GM21526 (cell line): ENCODE measurements around the gene SPATA1.

Source experiments
- ATAC-seq: cut with Tn5 transposase; IDR thresholded peaks from one replicate; pipeline ENCODE4 v1.9.1; 2021; ENCODE audit warnings: moderate library complexity; ENCODE audit not compliant: unreplicated experiment, low FRiP score

SPATA1 gene, protein sequence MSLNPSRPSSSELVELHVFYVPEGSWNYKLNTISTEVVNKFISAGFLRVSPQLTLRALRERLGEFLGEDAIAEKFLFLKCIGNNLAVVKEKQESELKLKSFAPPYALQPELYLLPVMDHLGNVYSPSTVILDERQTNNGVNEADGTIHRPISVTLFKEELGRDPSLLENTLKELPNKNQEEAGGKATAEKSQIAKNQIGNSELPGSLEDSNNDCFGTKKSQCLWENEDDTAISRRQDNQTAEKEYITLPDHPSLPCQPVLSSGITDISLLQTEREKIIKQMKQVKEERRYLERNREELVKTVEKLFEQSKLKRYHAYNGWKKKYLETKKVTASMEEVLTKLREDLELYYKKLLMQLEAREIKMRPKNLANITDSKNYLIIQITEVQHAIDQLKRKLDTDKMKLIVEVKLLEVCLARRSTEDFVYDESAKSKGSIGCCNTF

DNA sequence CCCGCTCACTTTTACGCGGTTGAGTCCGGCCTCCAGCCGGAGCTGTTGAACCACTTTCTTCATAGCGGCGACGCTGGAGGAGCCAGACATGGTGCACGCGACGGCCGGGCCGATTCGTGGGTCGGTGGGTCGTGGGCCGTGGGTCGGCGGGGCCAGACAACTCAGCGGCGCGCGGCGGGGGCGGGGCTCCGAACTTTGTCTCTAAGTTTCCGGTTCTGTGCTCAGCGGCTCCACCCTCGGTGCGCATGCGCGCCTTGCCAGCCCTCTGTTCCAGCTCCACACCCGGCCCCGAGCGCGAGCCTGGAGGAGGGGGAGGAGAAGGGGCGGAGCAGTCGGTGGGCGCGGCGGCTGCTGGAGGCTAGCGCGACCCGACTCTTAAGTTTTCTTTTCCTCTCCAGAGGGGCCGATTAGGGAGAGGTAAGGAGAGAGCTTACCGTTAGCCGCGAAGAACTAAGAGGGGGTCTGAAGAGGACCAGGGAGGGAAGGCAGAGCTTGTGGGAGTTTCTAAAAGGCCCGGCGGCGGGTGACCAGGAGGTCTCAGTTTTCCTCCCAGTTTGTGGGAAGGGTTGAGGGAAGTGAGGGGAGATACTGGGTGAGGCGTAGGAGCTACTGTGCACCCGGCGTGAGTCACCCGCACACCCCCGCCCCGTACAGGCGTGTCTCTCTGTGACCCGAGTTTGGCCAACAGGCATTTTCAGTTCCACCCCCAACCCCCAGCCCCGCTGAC is at the start of gene SPATA1, which contains the start of gene GNG5:
SPATA1 (plus strand) TSS at position 385 of the 727 bp plus-strand sequence. CDS start 9,974 bp downstream, outside the sequence.
GNG5 (minus strand) TSS at position 580 of the 727 bp plus-strand sequence; CDS start at position 90, 490 bp downstream.
- ATAC-seq = peak; percentile 82

DNA sequence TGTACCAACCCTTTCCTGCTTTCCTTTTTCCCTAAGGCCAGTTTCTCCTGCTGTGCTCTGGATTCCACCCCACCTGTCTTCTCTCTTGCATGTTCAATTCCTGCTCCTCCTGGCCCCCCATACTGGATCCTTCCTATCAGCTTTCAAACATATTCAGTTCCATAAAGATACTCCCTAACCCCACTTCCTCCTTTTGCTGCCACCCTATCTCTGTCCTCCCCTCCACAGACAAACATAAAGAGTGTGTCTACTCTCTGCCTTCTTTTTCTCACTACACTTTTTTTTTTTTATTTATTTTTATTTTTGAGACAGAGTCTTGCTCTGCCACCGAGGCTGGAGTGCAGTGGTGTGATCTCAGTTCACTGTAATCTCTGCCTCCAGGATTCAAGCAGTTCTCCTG is 44.1 kb upstream of the SPATA1 start:
- no peak for ATAC-seq

DNA sequence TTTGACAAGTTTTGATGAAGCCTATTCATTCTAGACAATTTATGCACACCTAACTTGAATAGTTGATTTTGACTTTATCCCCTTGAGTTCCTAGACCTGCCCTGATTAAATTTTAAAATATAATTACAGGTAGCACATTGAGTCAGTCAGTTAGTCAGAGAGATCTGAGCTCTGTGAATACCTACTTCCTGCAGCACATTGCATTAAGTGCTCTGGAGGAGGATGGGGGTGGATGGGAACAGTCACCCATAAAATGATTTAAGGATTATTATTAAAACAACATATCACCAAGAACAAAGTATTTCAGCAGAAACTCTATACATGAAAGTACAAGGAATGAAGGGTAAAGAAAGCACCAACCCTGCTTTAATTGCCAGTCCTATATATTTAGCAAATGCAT is 38.9 kb upstream of the SPATA1 start:
- ATAC-seq = no peak

DNA sequence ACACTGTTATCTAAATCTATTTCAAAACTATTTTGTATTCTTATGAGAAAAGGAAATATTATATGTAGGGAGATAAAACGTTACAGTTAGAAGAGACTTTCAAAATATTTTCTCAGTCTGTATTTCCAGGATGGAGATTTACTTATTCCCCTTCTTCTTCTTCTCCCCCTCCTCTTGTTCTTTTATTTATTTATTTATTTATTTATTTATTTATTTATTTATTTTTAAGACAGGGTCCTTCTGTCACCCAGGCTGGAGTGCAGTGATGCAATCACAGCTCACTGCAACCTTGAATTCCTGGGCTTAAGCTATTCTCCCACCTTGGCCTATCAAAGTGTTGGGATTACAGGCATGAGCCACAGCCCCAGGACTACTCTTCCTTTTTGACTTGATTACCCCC is 30.0 kb upstream of the SPATA1 start:
- ATAC-seq = no peak

DNA sequence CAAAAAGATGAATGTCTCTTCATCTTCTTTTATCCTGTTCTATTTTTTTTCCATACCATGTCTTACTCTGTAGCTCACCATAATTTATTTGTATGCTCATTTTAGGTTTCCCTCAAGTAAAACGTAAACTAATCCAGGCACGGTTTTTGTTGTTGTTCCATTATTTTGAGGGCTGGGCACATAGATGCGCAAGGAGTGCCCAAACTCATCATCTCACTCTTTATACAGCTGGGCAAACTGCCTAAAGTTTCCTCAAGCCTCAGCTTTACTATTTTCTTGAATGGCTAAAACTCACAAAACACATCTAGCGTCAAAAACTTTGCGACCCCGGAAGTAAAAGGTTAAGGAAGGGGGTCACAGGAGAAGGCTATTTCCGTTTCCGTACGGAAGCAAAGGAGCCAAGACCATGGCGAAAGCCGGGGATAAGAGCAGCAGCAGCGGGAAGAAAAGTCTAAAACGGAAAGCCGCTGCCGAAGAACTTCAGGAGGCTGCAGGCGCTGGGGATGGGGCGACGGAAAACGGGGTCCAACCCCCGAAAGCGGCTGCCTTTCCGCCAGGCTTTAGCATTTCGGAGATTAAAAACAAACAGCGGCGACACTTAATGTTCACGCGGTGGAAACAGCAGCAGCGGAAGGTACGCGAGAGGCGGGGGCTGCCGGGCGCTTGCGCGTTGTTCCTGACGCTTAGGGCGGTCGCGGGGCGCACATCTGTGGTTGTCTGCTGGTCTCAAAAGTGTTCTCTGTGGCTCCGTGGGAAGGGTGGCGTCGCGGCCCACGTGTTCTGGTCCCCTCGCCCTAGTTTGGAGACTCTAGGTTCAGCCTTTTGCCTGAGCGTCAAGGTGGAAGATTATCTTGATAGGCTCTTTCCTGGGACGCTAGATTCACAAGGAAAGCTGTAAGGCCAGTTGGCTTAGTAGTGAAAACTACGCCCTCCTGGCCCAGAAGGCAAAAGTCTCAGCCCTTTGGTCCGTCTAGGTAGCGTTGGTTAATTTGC is 27.0 kb upstream of the SPATA1 start, which contains the start of gene RPF1:
RPF1 (plus strand) TSS at position 391 of the 993 bp plus-strand sequence; CDS start at position 407, 16 bp downstream.
- ATAC-seq = peak; percentile 94

DNA sequence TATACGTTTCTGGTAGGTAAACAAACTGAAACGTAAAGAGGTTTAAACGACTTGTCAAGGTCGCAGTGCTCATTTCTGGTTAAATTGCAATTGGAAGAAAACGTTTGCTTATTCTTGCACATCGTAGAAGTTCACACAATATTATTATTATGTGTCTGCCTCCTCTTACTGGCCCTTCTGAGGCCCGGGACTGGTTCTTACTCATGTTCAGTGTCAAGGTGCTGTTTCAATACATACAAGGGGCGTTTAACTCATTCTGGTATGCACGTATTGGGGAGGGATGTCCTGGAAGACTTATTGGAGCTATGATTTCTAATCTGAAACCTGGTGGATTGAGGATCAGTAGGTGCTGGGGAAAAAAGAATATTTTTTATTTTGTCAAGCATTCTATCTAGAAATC is 26.2 kb upstream of the SPATA1 start:
- ATAC-seq = peak; percentile 24

DNA sequence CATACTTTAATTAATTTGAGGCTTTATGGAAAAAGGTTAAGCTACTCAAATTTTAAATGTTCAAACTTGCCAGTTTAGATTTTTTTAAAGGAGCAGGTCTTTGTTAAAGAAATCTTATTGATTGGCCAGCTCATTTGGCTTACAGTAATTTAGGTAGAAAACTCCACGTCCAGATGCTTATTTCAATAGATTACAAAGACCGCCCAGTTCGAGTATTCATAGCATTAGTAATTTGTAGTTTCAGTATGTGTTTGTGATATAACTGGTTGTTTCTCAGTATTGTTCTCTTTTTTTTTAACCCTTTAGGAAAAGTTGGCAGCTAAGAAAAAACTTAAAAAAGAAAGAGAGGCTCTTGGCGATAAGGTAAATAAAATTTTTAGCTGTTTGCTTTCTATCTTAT is 25.5 kb upstream of the SPATA1 start:
- no peak for ATAC-seq

DNA sequence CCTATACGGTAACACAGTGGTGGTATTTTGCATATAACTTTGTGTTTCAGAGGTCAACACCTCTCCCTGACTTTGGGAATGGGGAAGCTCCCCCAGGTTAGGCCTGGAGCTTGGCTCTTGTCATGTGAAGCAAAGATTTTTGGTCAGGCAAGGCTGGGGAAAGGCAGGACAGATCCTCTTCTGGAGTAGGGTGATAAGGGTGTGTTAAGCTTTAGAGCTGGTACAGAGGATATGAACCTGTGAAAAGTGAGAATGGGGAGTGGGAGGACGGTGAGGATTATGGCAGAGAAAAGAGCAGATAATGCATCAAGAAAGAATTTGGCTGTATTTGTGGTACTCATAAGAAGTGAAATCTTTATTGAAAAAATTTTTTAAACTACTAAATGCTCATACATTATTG is 24.9 kb upstream of the SPATA1 start:
- ATAC-seq = no peak

DNA sequence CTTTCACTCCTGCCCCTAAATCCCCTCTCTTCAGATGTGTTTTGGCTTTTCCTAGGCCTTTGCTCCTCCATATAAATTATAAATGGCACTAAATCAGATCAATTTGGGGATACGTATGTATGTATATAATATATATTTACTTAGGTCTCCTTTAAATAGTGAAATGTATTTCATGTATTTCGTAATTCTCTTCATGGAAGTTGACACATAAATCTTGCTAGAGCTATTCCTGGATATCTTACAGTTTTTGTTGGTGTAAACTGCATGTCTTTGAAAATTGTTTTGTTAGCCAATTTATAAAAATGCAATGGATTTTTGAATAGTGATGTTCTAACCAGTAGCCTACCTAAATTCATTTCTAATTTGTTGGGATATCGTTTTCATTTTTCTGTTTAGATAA is 18.1 kb upstream of the SPATA1 start:
- ATAC-seq = no peak

DNA sequence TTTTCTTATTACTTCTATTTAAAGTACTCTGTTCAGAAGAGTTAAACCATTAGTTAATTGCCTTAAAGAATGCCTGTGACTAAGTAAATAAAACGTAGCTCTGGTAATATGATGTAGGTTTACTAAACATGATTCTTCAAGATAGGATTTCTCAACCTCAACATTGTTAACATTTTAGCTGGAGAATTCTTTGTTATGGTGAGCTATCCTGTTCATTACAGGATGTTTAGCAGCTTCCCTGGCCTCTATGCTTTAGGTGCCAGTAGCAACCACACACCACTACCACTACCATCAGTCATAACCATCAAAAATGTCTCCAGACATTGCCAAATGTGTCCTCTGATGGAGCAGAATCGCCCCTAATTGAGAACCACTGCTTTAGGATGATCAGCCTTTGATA is 16.4 kb upstream of the SPATA1 start:
- ATAC-seq = no peak

DNA sequence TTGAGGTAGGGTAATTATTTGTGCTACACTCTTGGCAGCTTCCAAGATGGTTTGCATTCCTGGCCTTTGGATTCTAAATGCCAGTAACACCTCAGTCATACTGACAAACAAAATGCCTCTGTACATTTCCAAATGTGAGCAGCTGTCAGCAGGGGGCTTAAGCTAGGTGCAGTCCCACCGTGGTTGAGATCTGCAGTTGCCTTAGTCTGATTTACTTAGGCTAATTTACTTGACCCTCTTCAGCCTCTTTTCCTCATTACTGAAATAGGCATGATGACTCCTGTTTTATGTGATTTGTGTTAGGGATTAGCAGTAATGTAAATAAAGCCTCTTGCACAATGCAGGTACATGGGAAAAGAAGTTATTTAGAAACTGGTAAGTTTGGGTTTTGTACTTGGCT is 13.5 kb upstream of the SPATA1 start:
- no peak for ATAC-seq

DNA sequence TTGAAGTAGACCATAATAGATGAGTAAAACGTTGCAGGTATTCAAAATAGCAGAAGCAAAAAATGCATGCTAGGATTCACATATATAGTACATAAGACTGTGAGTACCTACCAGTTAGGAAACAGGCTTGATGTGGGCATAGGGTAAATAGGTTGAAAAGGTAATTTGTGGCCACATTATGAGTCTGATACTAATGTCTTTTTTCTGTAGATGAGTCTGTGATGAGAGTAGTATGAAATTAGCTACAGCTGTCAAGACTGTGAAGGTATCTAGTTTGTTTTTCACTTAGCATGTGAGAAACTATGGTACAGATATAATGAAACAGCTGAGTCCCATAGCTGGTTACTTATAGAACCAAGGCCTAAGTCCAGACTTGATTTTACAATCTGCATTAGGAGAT is 12.4 kb upstream of the SPATA1 start:
- ATAC-seq = no peak

DNA sequence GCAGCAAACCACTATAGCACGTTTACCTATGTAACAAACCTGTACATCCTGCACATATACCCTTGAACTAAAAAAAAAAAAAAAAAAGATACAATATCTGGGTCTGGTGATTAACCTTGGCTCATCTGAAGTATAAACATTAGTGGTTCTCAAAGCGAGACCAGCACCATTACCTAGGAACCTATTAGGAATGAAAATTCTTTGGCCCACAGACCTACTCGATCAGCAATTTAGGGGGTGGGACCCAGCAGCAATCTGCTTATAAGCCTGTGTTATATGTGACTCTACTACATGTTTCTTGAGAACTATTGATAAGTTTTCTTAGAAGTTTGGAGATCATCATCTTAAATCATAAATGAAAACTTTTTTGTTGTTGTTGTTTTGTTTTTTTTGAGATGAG is 9.7 kb upstream of the SPATA1 start:
- ATAC-seq = no peak

DNA sequence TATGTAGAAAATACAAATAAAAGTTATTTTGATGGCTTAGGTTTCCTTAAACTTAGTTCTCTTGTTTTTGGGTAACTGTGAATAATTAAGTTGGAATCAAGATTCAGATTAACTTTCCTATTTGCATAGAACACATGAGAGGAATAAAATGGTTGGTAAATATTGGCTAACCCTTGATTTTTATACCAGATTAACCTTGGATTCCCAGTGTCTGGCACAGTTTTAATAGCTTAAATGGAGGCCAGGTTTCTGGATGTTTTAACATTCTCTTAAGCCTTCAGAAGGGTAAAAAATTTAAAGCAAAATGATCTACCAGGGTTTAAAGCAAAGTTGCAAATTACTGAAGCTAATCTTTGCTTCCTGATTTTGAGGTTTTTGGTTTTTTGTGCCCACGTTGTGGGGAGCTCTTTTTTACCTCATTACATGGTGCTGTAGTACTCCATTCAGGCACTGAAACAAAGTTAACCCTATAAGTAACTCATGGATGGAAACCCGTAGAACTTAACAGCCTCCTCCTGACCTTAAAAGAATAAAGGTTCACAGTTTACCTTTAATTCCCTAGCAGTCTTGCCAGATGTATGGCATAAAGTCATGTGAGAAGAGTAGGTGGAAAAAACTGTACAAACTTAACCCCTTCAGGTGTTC is 8.4 kb upstream of the SPATA1 start:
- ATAC-seq = no peak

DNA sequence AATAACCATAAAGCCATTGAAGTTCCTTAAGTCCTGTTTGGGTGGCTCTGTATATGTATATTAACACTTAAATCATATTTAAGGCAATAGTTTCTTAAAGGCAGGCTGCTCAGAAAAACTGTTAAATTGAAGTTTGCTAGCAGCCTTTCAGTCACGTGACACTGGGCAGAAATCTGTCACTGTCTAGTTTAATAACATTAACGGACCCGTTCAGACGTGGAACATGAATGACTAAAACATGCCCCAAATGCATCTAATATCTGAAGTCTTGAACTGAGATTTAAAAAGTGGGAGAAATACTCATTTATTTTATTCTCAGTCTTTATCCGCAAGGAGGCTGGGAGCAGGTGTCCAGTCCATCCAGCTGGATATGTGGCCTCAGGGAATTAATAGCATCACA is 3.3 kb upstream of the SPATA1 start:
- ATAC-seq = no peak

DNA sequence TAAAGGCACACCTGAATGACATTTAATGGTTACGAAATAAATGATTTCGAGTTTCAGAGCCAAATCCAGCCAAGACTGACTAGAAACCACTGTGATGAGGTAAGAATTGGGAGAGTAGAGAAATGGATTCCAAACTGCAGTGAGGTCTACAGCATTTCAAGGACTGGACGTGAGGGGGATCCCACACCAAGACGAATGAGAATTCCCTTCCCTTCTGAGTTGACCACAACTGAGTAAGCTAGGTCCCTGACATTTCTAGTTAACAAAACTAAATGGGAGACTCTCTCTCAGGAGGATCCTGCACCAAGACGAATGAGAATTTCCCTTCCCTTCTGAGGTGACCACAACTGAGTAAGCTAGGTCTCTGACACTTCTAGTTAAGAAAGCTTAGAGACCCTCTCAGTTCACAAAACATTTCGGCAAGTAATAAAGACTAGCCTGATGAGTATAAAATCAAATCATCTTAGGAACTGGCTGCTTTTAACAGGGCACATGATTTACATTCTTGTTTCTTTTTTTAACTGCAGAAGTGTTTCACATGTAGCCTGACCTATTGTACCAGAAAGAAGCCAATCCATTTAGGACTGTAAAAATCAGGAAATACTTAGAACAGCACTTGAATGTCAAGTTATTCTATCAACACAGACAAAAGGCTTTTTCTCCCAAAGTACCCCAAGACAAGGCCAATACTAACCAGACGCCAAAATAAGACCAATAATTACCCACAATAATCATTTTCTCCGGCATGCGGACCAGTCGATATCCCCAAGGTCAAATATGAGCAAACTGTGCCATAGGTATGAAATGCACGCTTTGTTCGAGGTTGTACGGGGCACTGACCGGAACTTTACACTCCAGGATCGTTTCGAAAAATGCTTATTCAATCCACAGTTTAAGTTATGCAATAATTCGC is 1.4 kb upstream of the SPATA1 start:
- ATAC-seq = no peak

DNA sequence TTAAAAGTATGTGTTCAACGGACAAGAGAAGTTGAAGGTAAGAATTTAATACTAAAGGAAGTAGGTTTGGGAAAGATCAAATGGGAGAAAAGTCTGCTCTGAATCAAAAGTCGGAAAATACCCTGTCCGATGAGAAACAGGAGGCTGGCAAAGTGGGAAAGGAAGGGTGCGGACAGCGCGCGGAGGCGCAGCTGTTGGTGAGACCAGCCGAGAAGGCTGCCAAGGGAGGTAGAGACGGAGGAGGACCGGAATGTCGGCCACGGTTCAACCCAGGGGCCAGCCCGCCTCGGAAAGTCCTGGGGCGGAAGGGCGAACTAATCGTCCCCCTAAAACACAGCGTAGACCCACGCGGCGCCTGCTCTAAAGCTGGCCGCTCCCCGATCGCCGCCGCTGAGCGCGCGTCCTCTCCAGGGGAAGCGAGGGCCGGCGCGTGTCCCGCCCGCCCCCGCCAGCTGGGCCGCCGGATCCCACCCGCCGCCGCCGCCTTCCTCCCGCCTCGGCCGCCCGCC is 639 bp upstream of the SPATA1 start:
- peak; percentile 35 for ATAC-seq

DNA sequence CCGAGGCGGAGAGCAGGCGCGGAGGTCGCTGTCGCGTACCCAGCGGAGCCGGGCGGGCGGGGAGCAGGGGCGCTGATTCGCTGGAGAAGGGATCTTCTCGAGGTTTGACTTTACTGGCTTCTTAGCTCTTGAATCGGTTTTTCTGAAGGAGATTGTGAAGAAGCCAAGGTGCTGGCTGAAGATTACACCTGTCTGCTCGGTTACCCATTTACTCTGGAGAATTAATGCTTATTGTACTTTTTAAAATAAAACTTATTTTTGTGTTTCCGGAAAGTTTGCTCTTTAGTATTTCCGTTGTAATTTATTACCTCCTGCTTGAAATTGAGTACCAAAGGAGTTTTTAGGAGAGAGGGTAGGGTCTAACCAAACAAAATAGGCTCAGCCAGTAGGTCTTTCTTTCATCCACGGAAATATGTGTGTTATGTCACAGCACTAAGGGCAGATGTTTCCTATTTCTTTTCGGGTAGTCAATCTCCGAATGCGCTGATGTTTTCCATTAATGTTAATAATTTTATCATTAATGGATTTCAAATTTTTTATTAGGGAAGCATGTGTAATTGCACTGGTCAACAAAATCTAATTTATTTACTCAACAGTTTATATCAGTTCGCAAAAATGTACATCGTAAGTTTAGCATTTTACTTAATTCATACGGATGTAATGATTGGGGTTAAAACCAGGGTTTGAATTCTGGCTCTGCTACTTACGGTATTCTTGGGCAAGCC is 705 bp downstream of the SPATA1 start:
- ATAC-seq = no peak
